Duodenal mucosa (tissue), 2 donors: Measurements from ENCODE around the gene FAM184B.

Experiments used
- H3K27ac ChIP-seq: one replicate; pipeline ENCODE4 v1.7.0; 2013; ENCODE audit warnings: low read depth, low read length
- H3K27me3 ChIP-seq, 2 donors: one replicate each; pipeline ENCODE4 v1.7.0; 2013; ENCODE audit warnings: low read length in 2 of 2, control low read depth in 1 of 2; ENCODE audit not compliant: insufficient read depth in 2 of 2, control insufficient read depth in 1 of 2
- H3K36me3 ChIP-seq, 2 donors: one replicate each; pipeline ENCODE4 v1.7.0; 2013; ENCODE audit warnings: low read length in 2 of 2, control low read depth in 1 of 2; ENCODE audit not compliant: insufficient read depth in 2 of 2, control insufficient read depth in 1 of 2
- H3K4me1 ChIP-seq, 2 donors: one replicate each; pipeline ENCODE4 v1.7.0; 2013; ENCODE audit warnings: low read length in 2 of 2, control low read depth in 1 of 2; ENCODE audit not compliant: insufficient read depth in 2 of 2, control insufficient read depth in 1 of 2
- H3K4me3 ChIP-seq, 2 donors: one replicate each; pipeline ENCODE4 v1.7.0; 2013; ENCODE audit warnings: low read length in 2 of 2, low read depth in 1 of 2
- H3K9ac ChIP-seq, 2 donors: one replicate each; pipeline ENCODE4 v1.7.0; 2013; ENCODE audit warnings: low read length in 2 of 2, low read depth in 1 of 2
- H3K9me3 ChIP-seq, 2 donors: one replicate each; pipeline ENCODE4 v1.7.0; 2013; ENCODE audit warnings: low read length in 2 of 2, control low read depth in 1 of 2; ENCODE audit not compliant: control insufficient read depth in 1 of 2

The FAM184B gene

GRCh38 chr4:17809667-17810066, 28.2 kb upstream of the FAM184B start:
- peak overlapping the region; percentile 98 for H3K9ac ChIP-seq
- peak overlapping the region; percentile 94 to 96 for H3K4me3 ChIP-seq
- no peaks in the 10 kb centered on the region for H3K9me3 ChIP-seq
- H3K27me3 ChIP-seq = no peaks in the 10 kb centered on the region
- no peak overlapping the region for H3K27ac ChIP-seq
- peaks cover under 1 to 2% of the 10 kb centered on the region in 2 donors for H3K36me3 ChIP-seq
- peaks cover 32 to 38% of the 10 kb centered on the region in 2 donors for H3K4me1 ChIP-seq

GRCh38 chr4:17807446-17807845, 26.0 kb upstream of the FAM184B start:
- Histone ChIP-seq H3K4me1 (peaks cover 27 to 38% of the 10 kb centered on the region in 2 donors), H3K27ac (no peak overlapping the region)

GRCh38 chr4:17805580-17806155, 24.2 kb upstream of the FAM184B start:
- Histone ChIP-seq H3K27ac (no peak overlapping the region), H3K9me3 (no peaks in the 10 kb centered on the region), H3K4me1 (peaks cover 25 to 31% of the 10 kb centered on the region in 2 donors), H3K4me3 (no peak overlapping the region), H3K9ac (no peak overlapping the region), H3K36me3 (peaks cover 15 to 27% of the 10 kb centered on the region in 2 donors), H3K27me3 (no peaks in the 10 kb centered on the region)

More at GRCh38 chr4:17807446-17807845, 26.0 kb upstream of the FAM184B start:
- Histone ChIP-seq H3K4me3 (peak overlapping the region; percentile 6 to 34), H3K36me3 (peaks cover 15 to 23% of the 10 kb centered on the region in 2 donors), H3K27me3 (no peaks in the 10 kb centered on the region), H3K9me3 (no peaks in the 10 kb centered on the region), H3K9ac (no peak overlapping the region)

- Histone ChIP-seq H3K4me1 (no peaks in the 10 kb centered on the region), H3K36me3 (peaks cover 7 to 8% of the 10 kb centered on the region in 2 donors), H3K9me3 (no peaks in the 10 kb centered on the region), H3K27me3 (no peaks in the 10 kb centered on the region), H3K27ac (no peak overlapping the region), H3K4me3 (no peak overlapping the region), H3K9ac (no peak overlapping the region)
These were observed 16.4 kb upstream of the FAM184B start for GRCh38 chr4:17797808-17798207.

GRCh38 chr4:17794730-17795129, 13.3 kb upstream of the FAM184B start:
- Histone ChIP-seq H3K4me3 (no peak overlapping the region), H3K4me1 (no peaks in the 10 kb centered on the region), H3K9ac (no peak overlapping the region), H3K36me3 (peaks cover 0 to 7% of the 10 kb centered on the region in 2 donors), H3K9me3 (no peaks in the 10 kb centered on the region), H3K27me3 (no peaks in the 10 kb centered on the region), H3K27ac (no peak overlapping the region)

GRCh38 chr4:17788956-17789355, 7.5 kb upstream of the FAM184B start:
- no peak overlapping the region for H3K4me3 ChIP-seq
- H3K27ac ChIP-seq = no peak overlapping the region
- no peaks in the 10 kb centered on the region for H3K27me3 ChIP-seq
- no peaks in the 10 kb centered on the region for H3K9me3 ChIP-seq
- H3K9ac ChIP-seq = no peak overlapping the region
- H3K36me3 ChIP-seq = no peaks in the 10 kb centered on the region
- H3K4me1 ChIP-seq = no peaks in the 10 kb centered on the region

GRCh38 chr4:17787315-17787714, 5.9 kb upstream of the FAM184B start:
- Histone ChIP-seq H3K4me3 (no peak overlapping the region), H3K27ac (no peak overlapping the region), H3K4me1 (no peaks in the 10 kb centered on the region), H3K9me3 (no peaks in the 10 kb centered on the region), H3K36me3 (no peaks in the 10 kb centered on the region), H3K9ac (no peak overlapping the region), H3K27me3 (peaks cover 0 to 3% of the 10 kb centered on the region in 2 donors)

GRCh38 chr4:17786567-17786966, 5.1 kb upstream of the FAM184B start:
- Histone ChIP-seq H3K9ac (no peak overlapping the region), H3K9me3 (no peaks in the 10 kb centered on the region), H3K27ac (no peak overlapping the region), H3K36me3 (no peaks in the 10 kb centered on the region), H3K27me3 (peaks cover 6 to 11% of the 10 kb centered on the region in 2 donors), H3K4me3 (no peak overlapping the region), H3K4me1 (peaks cover 0 to 2% of the 10 kb centered on the region in 2 donors)

- H3K27ac ChIP-seq = no peak overlapping the region
- H3K9me3 ChIP-seq = no peaks in the 10 kb centered on the region
- H3K4me3 ChIP-seq = no peak overlapping the region
- no peak overlapping the region for H3K9ac ChIP-seq
- peaks cover 8 to 14% of the 10 kb centered on the region in 2 donors for H3K27me3 ChIP-seq
- no peaks in the 10 kb centered on the region for H3K36me3 ChIP-seq
- H3K4me1 ChIP-seq = peaks cover 0 to 9% of the 10 kb centered on the region in 2 donors
These were observed 4.4 kb upstream of the FAM184B start for GRCh38 chr4:17785858-17786257.

- peaks cover 18 to 29% of the 10 kb centered on the region in 2 donors for H3K27me3 ChIP-seq
- peaks cover 0 to 12% of the 10 kb centered on the region in 2 donors for H3K4me1 ChIP-seq
- H3K9me3 ChIP-seq = no peaks in the 10 kb centered on the region
- H3K4me3 ChIP-seq = peak overlapping the region in 1 of 2 donors; percentile 50
- H3K36me3 ChIP-seq = no peaks in the 10 kb centered on the region
- H3K9ac ChIP-seq = no peak overlapping the region
- no peak overlapping the region for H3K27ac ChIP-seq
These were observed 721 bp downstream of the FAM184B start for GRCh38 chr4:17780501-17781299.
